Immature natural killer cell (primary cell): ENCODE measurements around the gene TBC1D5. TPM values are rescaled to one million over a fixed set of nuclear protein-coding genes. Genes with fewer than 3 reads are reported as not detected.

ENCODE experiments used
- DNase-seq, 3 donors: peaks; one replicate each; pipeline ENCODE4 v3.0.0; 2022; ENCODE audit warnings: mixed read lengths in 1 of 3
- H3K27ac Mint-ChIP-seq, 6 donors: one replicate each; pipeline ENCODE4 v1.8.0; 2020; ENCODE audit warnings: mixed read lengths in 6 of 6, mild to moderate bottlenecking in 5 of 6, inconsistent platforms in 4 of 6, moderate library complexity in 3 of 6
- H3K27me3 Mint-ChIP-seq, 3 donors: one replicate each; pipeline ENCODE4 v1.8.0; 2020 to 2021; ENCODE audit warnings: low read depth in 3 of 3, mild to moderate bottlenecking in 3 of 3, mixed read lengths in 3 of 3, moderate library complexity in 3 of 3, inconsistent platforms in 1 of 3
- H3K36me3 Mint-ChIP-seq, 3 donors: one replicate each; pipeline ENCODE4 v1.8.0; 2020; ENCODE audit warnings: mixed read lengths in 3 of 3, inconsistent platforms in 2 of 3, mild to moderate bottlenecking in 2 of 3
- H3K4me1 Mint-ChIP-seq, 2 donors: one replicate each; pipeline ENCODE4 v1.8.0; 2020; ENCODE audit warnings: inconsistent platforms in 2 of 2, mild to moderate bottlenecking in 2 of 2, mixed read lengths in 2 of 2, moderate library complexity in 1 of 2
- H3K4me3 Mint-ChIP-seq, 5 donors: one replicate each; pipeline ENCODE4 v1.8.0; 2020; ENCODE audit warnings: mild to moderate bottlenecking in 5 of 5, mixed read lengths in 5 of 5, inconsistent platforms in 3 of 5, moderate library complexity in 3 of 5
- H3K9me3 Mint-ChIP-seq, 6 donors: one replicate each; pipeline ENCODE4 v1.8.0; 2020; ENCODE audit warnings: mild to moderate bottlenecking in 6 of 6, mixed read lengths in 6 of 6, inconsistent platforms in 4 of 6, moderate library complexity in 3 of 6
- polyA plus RNA-seq, 3 donors: library from polyadenylated mRNA; unstranded; fragments of 300-500 nt; fragmentation: Illumina TruSeq; gene quantifications; one replicate each; pipeline ENCODE4 v1.2.3, GENCODE V29; 2021

TBC1D5 gene
- polyA plus RNA-seq, 3 donors from 2014 or later, result 20.5 to 49.2 (median 25.8) TPM

- Mint-ChIP-seq H3K4me1 (peaks cover 12 to 24% of the 10 kb centered on the region in 2 donors), H3K9me3 (no peaks in the 10 kb centered on the region), H3K36me3 (peaks cover 0 to 16% (median 15%) of the 10 kb centered on the region in 3 donors), H3K27me3 (peaks cover 0 to 3% (median 0%) of the 10 kb centered on the region in 3 donors), H3K27ac (no peak overlapping the region), H3K4me3 (no peak overlapping the region)
- DNase-seq, result no peak
Observed at GRCh38 chr3:17195192-17195611, 547.2 kb downstream of the TBC1D5 start.

GRCh38 chr3:17194116-17194515 lies 548.3 kb downstream of the TBC1D5 start:
- no peak for DNase-seq
- Mint-ChIP-seq H3K36me3 (peaks cover 0 to 11% (median 10%) of the 10 kb centered on the region in 3 donors), H3K4me1 (peaks cover 14 to 29% of the 10 kb centered on the region in 2 donors), H3K9me3 (no peaks in the 10 kb centered on the region), H3K27ac (no peak overlapping the region), H3K4me3 (no peak overlapping the region), H3K27me3 (peaks cover 0 to 3% (median 0%) of the 10 kb centered on the region in 3 donors)

GRCh38 chr3:17192995-17193394 lies 549.4 kb downstream of the TBC1D5 start:
- peaks cover 0 to 3% (median 0%) of the 10 kb centered on the region in 3 donors for H3K27me3 Mint-ChIP-seq
- H3K4me3 Mint-ChIP-seq, result no peak overlapping the region
- peaks cover 0 to 4% (median 4%) of the 10 kb centered on the region in 3 donors for H3K36me3 Mint-ChIP-seq
- no peak for DNase-seq
- peaks cover 14 to 29% of the 10 kb centered on the region in 2 donors for H3K4me1 Mint-ChIP-seq
- no peaks in the 10 kb centered on the region for H3K9me3 Mint-ChIP-seq
- no peak overlapping the region for H3K27ac Mint-ChIP-seq

- Mint-ChIP-seq H3K4me3 (peak overlapping the region; percentile 7 to 74 (median 20)), H3K9me3 (no peaks in the 10 kb centered on the region), H3K27ac (peak overlapping the region in 5 of 6 donors; percentile 36 to 62 (median 54)), H3K27me3 (peaks cover 0 to 3% (median 0%) of the 10 kb centered on the region in 3 donors), H3K4me1 (peaks cover 14 to 24% of the 10 kb centered on the region in 2 donors), H3K36me3 (peaks cover 0 to 4% (median 4%) of the 10 kb centered on the region in 3 donors)
- DNase-seq, result no peak
Observed at GRCh38 chr3:17190353-17191078, 551.9 kb downstream of the TBC1D5 start.

- no peaks in the 10 kb centered on the region for H3K27me3 Mint-ChIP-seq
- H3K27ac Mint-ChIP-seq, result no peak overlapping the region
- peaks cover 24 to 31% of the 10 kb centered on the region in 2 donors for H3K4me1 Mint-ChIP-seq
- no peaks in the 10 kb centered on the region for H3K9me3 Mint-ChIP-seq
- H3K36me3 Mint-ChIP-seq, result peaks cover 5 to 17% (median 9%) of the 10 kb centered on the region in 3 donors
- DNase-seq, result no peak
- no peak overlapping the region for H3K4me3 Mint-ChIP-seq
Observed at GRCh38 chr3:17188378-17188777, 554.1 kb downstream of the TBC1D5 start.

- Mint-ChIP-seq H3K4me1 (peaks cover 30 to 38% of the 10 kb centered on the region in 2 donors), H3K27ac (no peak overlapping the region), H3K36me3 (peaks cover 5 to 17% (median 9%) of the 10 kb centered on the region in 3 donors), H3K4me3 (no peak overlapping the region), H3K9me3 (no peaks in the 10 kb centered on the region), H3K27me3 (peaks cover 2 to 3% (median 2%) of the 10 kb centered on the region in 3 donors)
- no peak for DNase-seq
Observed at GRCh38 chr3:17187589-17188184, 554.7 kb downstream of the TBC1D5 start.

GRCh38 chr3:17183951-17184550 lies 558.4 kb downstream of the TBC1D5 start:
- H3K4me3 Mint-ChIP-seq, result peak overlapping the region in 2 of 5 donors; percentile 35 to 36
- peaks cover 41 to 46% of the 10 kb centered on the region in 2 donors for H3K4me1 Mint-ChIP-seq
- DNase-seq, result no peak
- H3K9me3 Mint-ChIP-seq, result no peaks in the 10 kb centered on the region
- H3K36me3 Mint-ChIP-seq, result peaks cover 5 to 21% (median 15%) of the 10 kb centered on the region in 3 donors
- peaks cover 2 to 5% (median 4%) of the 10 kb centered on the region in 3 donors for H3K27me3 Mint-ChIP-seq
- no peak overlapping the region for H3K27ac Mint-ChIP-seq

- H3K9me3 Mint-ChIP-seq, result no peaks in the 10 kb centered on the region
- peaks cover 5 to 24% (median 21%) of the 10 kb centered on the region in 3 donors for H3K36me3 Mint-ChIP-seq
- H3K4me1 Mint-ChIP-seq, result peaks cover 41 to 46% of the 10 kb centered on the region in 2 donors
- H3K27ac Mint-ChIP-seq, result peak overlapping the region in 4 of 6 donors; percentile 11 to 73 (median 48)
- peak overlapping the region; percentile 64 to 82 (median 76) for H3K4me3 Mint-ChIP-seq
- peaks cover 2 to 8% (median 4%) of the 10 kb centered on the region in 3 donors for H3K27me3 Mint-ChIP-seq
- DNase-seq, result peak; percentile 20 to 32 (median 30)
Observed at GRCh38 chr3:17182166-17182565, 560.3 kb downstream of the TBC1D5 start.

- no peak overlapping the region for H3K27ac Mint-ChIP-seq
- peaks cover 41 to 46% of the 10 kb centered on the region in 2 donors for H3K4me1 Mint-ChIP-seq
- H3K4me3 Mint-ChIP-seq, result peak overlapping the region in 2 of 5 donors; percentile 2 to 60
- DNase-seq, result no peak
- peaks cover 2 to 8% (median 4%) of the 10 kb centered on the region in 3 donors for H3K27me3 Mint-ChIP-seq
- no peaks in the 10 kb centered on the region for H3K9me3 Mint-ChIP-seq
- peaks cover 5 to 26% (median 24%) of the 10 kb centered on the region in 3 donors for H3K36me3 Mint-ChIP-seq
Observed at GRCh38 chr3:17181413-17181907, 561.0 kb downstream of the TBC1D5 start.

- no peaks in the 10 kb centered on the region for H3K9me3 Mint-ChIP-seq
- peak in 2 of 3 donors; percentile 18 to 38 for DNase-seq
- H3K27ac Mint-ChIP-seq, result peak overlapping the region in 1 of 6 donors; percentile 17
- H3K36me3 Mint-ChIP-seq, result peaks cover under 1 to 28% (median 16%) of the 10 kb centered on the region in 3 donors
- peaks cover 2 to 8% (median 5%) of the 10 kb centered on the region in 3 donors for H3K27me3 Mint-ChIP-seq
- H3K4me3 Mint-ChIP-seq, result peak overlapping the region in 1 of 5 donors; percentile 33
- H3K4me1 Mint-ChIP-seq, result peaks cover 39 to 43% of the 10 kb centered on the region in 2 donors
Observed at GRCh38 chr3:17179381-17180205, 562.8 kb downstream of the TBC1D5 start.

GRCh38 chr3:17176757-17177156 lies 565.7 kb downstream of the TBC1D5 start:
- no peak overlapping the region for H3K4me3 Mint-ChIP-seq
- H3K9me3 Mint-ChIP-seq, result no peaks in the 10 kb centered on the region
- DNase-seq, result no peak
- H3K4me1 Mint-ChIP-seq, result peaks cover 16 to 18% of the 10 kb centered on the region in 2 donors
- peaks cover 0 to 6% (median 4%) of the 10 kb centered on the region in 3 donors for H3K27me3 Mint-ChIP-seq
- peaks cover 4 to 28% (median 19%) of the 10 kb centered on the region in 3 donors for H3K36me3 Mint-ChIP-seq
- H3K27ac Mint-ChIP-seq, result no peak overlapping the region

- Mint-ChIP-seq H3K27ac (no peak overlapping the region), H3K9me3 (no peaks in the 10 kb centered on the region), H3K36me3 (peaks cover 4 to 25% (median 22%) of the 10 kb centered on the region in 3 donors), H3K4me1 (peaks cover 3 to 8% of the 10 kb centered on the region in 2 donors), H3K4me3 (no peak overlapping the region), H3K27me3 (peaks cover 0 to 6% (median 3%) of the 10 kb centered on the region in 3 donors)
- DNase-seq, result no peak
Observed at GRCh38 chr3:17175187-17175807, 567.1 kb downstream of the TBC1D5 start.
